PFSK-1 (cell line): ENCODE measurements around the gene ADAMTSL1.

Experiments used
- FOXP2 ChIP-seq: optimal IDR thresholded peaks from 2 replicates; pipeline ENCODE3; 2011; ENCODE audit warnings: borderline replicate concordance, control low read depth, inconsistent platforms; ENCODE audit not compliant: insufficient read depth; ENCODE audit errors: extremely low read length, extremely low read depth
- POLR2AphosphoS5 ChIP-seq: IDR thresholded peaks from 2 replicates; pipeline ENCODE4 v1.6.1; 2012; ENCODE audit warnings: low read depth, mild to moderate bottlenecking, control low read depth, low read length, moderate library complexity
- SIN3A ChIP-seq: IDR thresholded peaks from 2 replicates; pipeline ENCODE4 v1.6.1; 2012; ENCODE audit warnings: mild to moderate bottlenecking, low read length, moderate library complexity, borderline replicate concordance; ENCODE audit not compliant: insufficient read depth
- TAF1 ChIP-seq: IDR thresholded peaks from 2 replicates; pipeline ENCODE4 v1.6.1; 2012; ENCODE audit warnings: low read length, control low read depth, borderline replicate concordance; ENCODE audit not compliant: insufficient read depth
- TF ChIP-seq, protein P1 (sequence below), 2 experiments: IDR thresholded peaks; 2 replicates each; pipeline versions ENCODE4 v1.6.1 to v1.8.0; 2011 to 2012; ENCODE audit warnings: low read depth in 2 of 2, low read length in 2 of 2, control low read depth in 1 of 2, inconsistent platforms in 1 of 2, mild to moderate bottlenecking in 1 of 2, moderate library complexity in 1 of 2; ENCODE audit not compliant: insufficient read depth in 1 of 2

ADAMTSL1 gene

DNA sequence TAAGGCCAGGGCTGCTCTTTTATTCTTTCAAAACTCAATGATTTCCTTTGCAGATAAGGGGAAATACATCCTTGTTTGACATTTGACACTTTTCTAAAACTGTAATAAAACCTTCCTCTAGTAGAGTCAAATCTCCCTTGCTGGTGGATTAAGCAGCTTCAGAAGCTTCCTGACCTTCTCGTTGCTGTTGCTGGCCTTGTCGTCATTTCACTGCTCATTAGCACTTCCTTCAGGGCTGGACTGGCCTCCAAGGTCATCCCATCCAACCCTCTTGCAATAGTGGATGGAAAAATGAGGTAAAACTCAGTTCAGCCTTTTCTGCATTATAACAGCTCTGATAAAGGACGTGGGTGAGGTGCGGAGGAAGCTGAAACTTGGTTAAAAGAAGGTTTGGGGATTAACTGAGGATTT lies 1.1 kb upstream of the ADAMTSL1 start:
- no peak for TF ChIP-seq TAF1
- no peak for TF ChIP-seq FOXP2
- TF ChIP-seq SIN3A = no peak
- TF ChIP-seq, protein P1, sequence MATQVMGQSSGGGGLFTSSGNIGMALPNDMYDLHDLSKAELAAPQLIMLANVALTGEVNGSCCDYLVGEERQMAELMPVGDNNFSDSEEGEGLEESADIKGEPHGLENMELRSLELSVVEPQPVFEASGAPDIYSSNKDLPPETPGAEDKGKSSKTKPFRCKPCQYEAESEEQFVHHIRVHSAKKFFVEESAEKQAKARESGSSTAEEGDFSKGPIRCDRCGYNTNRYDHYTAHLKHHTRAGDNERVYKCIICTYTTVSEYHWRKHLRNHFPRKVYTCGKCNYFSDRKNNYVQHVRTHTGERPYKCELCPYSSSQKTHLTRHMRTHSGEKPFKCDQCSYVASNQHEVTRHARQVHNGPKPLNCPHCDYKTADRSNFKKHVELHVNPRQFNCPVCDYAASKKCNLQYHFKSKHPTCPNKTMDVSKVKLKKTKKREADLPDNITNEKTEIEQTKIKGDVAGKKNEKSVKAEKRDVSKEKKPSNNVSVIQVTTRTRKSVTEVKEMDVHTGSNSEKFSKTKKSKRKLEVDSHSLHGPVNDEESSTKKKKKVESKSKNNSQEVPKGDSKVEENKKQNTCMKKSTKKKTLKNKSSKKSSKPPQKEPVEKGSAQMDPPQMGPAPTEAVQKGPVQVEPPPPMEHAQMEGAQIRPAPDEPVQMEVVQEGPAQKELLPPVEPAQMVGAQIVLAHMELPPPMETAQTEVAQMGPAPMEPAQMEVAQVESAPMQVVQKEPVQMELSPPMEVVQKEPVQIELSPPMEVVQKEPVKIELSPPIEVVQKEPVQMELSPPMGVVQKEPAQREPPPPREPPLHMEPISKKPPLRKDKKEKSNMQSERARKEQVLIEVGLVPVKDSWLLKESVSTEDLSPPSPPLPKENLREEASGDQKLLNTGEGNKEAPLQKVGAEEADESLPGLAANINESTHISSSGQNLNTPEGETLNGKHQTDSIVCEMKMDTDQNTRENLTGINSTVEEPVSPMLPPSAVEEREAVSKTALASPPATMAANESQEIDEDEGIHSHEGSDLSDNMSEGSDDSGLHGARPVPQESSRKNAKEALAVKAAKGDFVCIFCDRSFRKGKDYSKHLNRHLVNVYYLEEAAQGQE (IDR thresholded peaks at IDR 0.05; ENCODE audit: insufficient read depth in 1 of 2, low read depth in 2 of 2, low read length in 2 of 2) = no peak
- TF ChIP-seq POLR2AphosphoS5 = no peak

GRCh38 chr9:18474783-18475182 lies 830 bp downstream of the ADAMTSL1 start:
- TF ChIP-seq, protein P1 (IDR thresholded peaks at IDR 0.05; ENCODE audit: insufficient read depth in 1 of 2, low read depth in 2 of 2, low read length in 2 of 2) = no peak
- no peak for TF ChIP-seq SIN3A

GRCh38 chr9:18477121-18477660 lies 3.2 kb downstream of the ADAMTSL1 start:
- TF ChIP-seq SIN3A (no peak), TAF1 (no peak), FOXP2 (no peak), POLR2AphosphoS5 (no peak)
- TF ChIP-seq, protein P1 (IDR thresholded peaks at IDR 0.05; ENCODE audit: insufficient read depth in 1 of 2, low read depth in 2 of 2, low read length in 2 of 2) = no peak

GRCh38 chr9:18477719-18478118 lies 3.8 kb downstream of the ADAMTSL1 start:
- no peak for TF ChIP-seq TAF1
- no peak for TF ChIP-seq FOXP2
- TF ChIP-seq SIN3A = no peak
- TF ChIP-seq POLR2AphosphoS5 = no peak
- TF ChIP-seq, protein P1 (IDR thresholded peaks at IDR 0.05; ENCODE audit: insufficient read depth in 1 of 2, low read depth in 2 of 2, low read length in 2 of 2) = no peak
